Adrenal gland (tissue), 12 donors: ENCODE measurements around the gene RPS6KL1. TPM values are rescaled to one million over a fixed set of nuclear protein-coding genes. Genes with fewer than 3 reads are reported as not detected.
A peak's percentile ranks its signal among the peaks of the same experiment; 100 is the strongest.

Source experiments
- DNase-seq, 7 donors: peaks; one replicate each; pipeline ENCODE4 v3.0.0-alpha.2; 2019 to 2020
- H3K27ac ChIP-seq, 5 donors: fragments of 200-600 bp; sonication (generic) in 4 of 5; 1 replicate in 3 of 5; 2 replicates in 2 of 5; pipeline versions ENCODE4 v1.5.1 to v1.8.0; 2016 to 2020; ENCODE audit warnings: mild to moderate bottlenecking in 1 of 5
- H3K27me3 ChIP-seq: fragments of 200-600 bp; 2 replicates; pipeline ENCODE4 v1.8.0; 2021
- H3K36me3 ChIP-seq, 2 donors: fragments of 200-600 bp; replicated peaks in 1 of 2; 1 replicate in 1 of 2; 2 replicates in 1 of 2; pipeline versions ENCODE4 v1.5.1 to v1.8.0; 2018 to 2022
- H3K4me1 ChIP-seq, 2 donors: fragments of 200-600 bp; replicated peaks in 1 of 2; 1 replicate in 1 of 2; 2 replicates in 1 of 2; pipeline versions ENCODE4 v1.5.1 to v1.8.0; 2018 to 2021
- H3K4me3 ChIP-seq, 4 donors: fragments of 200-600 bp; sonication (generic) in 3 of 4; one replicate each; pipeline ENCODE4 v1.5.1; 2016 to 2018
- H3K9me3 ChIP-seq, 3 donors: fragments of 200-600 bp; sonication (generic) in 1 of 3; replicated peaks in 1 of 3; 1 replicate in 2 of 3; 2 replicates in 1 of 3; pipeline versions ENCODE4 v1.5.1 to v1.8.0; 2016 to 2021
- POLR2A ChIP-seq, 2 donors: fragments of 450-650 bp; IDR thresholded peaks; one replicate each; pipeline ENCODE4 v1.6.1; 2017; ENCODE audit warnings: antibody characterized with exemption in 2 of 2, mild to moderate bottlenecking in 2 of 2, moderate library complexity in 1 of 2
- WGBS, 4 donors: extraction: QIAGEN DNeasy Blood & Tissue Kit in 2 of 4; methylation state at CpG; one replicate each; pipeline versions ENCODE4 v1.1.5 to v1.1.7; 2013 to 2017; 5-methylcytosine and 5-hydroxymethylcytosine counted together
- intact Hi-C, 2 donors: fragments of 100-400 bp; cut with DNase I; formaldehyde crosslinking; loops; one replicate each; pipeline versions ENCODE4 v1.14.1 to v1.15.0; 2022 to 2023
- polyA plus RNA-seq, 3 donors: library from polyadenylated mRNA; stranded (reverse); fragments of 200-250 nt in 2 of 3; fragments of 350-450 nt in 1 of 3; fragmentation: Illumina TruSeq in 1 of 3; extraction: RNeasy Lipid Tissue Mini Kit (QIAGEN cat#74804) in 1 of 3; gene quantifications; one replicate each; pipeline ENCODE4 v1.2.3, GENCODE V29; 2013 to 2014
- total RNA-seq, 9 donors: library from RNA; depleted of rRNA in 4 of 9; stranded (reverse); fragments of >200 nt in 4 of 9; fragments of 120-200 nt in 1 of 9; fragmentation: NEBNext Ultra II Directional in 1 of 9; extraction: Animal tissue kit (Norgen Biotek cat#: 25700) in 1 of 9; gene quantifications; one replicate each; pipeline versions ENCODE4 v1.1.0 to v1.2.4, GENCODE V29; 2013 to 2023
- TF ChIP-seq, protein P1 (sequence below), 6 experiments: fragments of 450-650 bp in 4 of 6; fragments of 200-600 bp in 2 of 6; sonication (generic) in 1 of 6; IDR thresholded peaks; 1 replicate in 5 of 6; 2 replicates in 1 of 6; pipeline versions ENCODE4 v1.5.1 to v1.8.0; 2016 to 2021; ENCODE audit warnings: antibody characterized with exemption in 6 of 6, mild to moderate bottlenecking in 2 of 6, moderate library complexity in 1 of 6
- donor health status: healthy with polysubstance abuse.
- donor health status: Bipolar disorder and iron deficiency.
- donor health status: DM: yes; HTN: yes; CAD: no.
- donor health status: DM: no; HTN: no; CAD: no.
- donor health status: DM: no; HTN: no; CAD: no.
- donor health status: DM: yes; HTN: yes; CAD: no.

The RPS6KL1 gene
- total and polyA plus RNA-seq, 12 donors = 2.0 to 28.2 (median 5.3) TPM

DNA sequence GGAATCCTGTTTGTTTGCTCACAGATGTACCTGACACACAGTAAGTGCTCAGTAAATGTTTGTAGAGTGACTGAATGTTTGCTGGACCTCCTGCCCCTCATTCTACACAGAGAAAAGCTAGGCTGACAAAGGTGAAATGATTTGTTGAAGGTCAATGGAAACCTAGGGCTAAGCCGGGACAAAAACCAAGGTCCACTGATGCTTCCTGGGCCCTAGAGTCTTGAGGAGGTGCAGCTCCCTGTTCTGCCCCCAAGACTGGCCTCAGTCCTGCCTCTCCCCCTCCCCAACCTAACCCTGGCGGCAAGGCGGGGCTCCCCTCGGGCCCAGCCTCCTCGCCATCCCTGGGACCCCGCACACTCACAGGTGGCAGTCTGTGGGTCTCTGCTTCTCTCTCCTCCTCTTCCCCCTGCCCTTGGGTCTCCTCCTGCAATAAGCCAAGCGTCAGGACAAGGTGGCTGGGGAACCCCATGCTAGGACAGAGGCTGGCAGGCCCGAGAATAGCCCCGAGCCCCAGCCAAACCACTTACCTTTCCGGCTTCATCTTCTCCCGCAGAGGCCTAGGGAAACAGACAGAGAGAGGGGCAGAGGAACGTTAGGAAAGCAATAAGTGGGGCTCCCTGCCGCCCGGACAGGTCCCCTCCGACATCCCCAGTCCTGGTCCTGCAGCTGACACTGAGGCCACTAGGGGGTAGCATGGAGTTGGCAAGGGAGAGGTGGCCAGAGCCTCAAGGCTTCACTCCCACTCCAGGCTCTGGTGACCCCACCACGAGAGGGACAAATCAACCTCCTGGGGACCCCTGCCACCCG lies 23.0 kb upstream of the RPS6KL1 start:
- no peaks in the 10 kb centered on the region for H3K36me3 ChIP-seq
- no peaks in the 10 kb centered on the region for H3K27me3 ChIP-seq
- intact Hi-C loops = loop anchor here (5.0 to 10.0 kb wide), 2 partner anchors 59 to 141 kb away; partner anchors contain the start of gene EIF2B2 (in 1 of the 2)
- TF ChIP-seq, protein P1, sequence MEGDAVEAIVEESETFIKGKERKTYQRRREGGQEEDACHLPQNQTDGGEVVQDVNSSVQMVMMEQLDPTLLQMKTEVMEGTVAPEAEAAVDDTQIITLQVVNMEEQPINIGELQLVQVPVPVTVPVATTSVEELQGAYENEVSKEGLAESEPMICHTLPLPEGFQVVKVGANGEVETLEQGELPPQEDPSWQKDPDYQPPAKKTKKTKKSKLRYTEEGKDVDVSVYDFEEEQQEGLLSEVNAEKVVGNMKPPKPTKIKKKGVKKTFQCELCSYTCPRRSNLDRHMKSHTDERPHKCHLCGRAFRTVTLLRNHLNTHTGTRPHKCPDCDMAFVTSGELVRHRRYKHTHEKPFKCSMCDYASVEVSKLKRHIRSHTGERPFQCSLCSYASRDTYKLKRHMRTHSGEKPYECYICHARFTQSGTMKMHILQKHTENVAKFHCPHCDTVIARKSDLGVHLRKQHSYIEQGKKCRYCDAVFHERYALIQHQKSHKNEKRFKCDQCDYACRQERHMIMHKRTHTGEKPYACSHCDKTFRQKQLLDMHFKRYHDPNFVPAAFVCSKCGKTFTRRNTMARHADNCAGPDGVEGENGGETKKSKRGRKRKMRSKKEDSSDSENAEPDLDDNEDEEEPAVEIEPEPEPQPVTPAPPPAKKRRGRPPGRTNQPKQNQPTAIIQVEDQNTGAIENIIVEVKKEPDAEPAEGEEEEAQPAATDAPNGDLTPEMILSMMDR (IDR thresholded peaks at IDR 0.05) = peak; percentile 72 to 94 (median 90)
- no peak for TF ChIP-seq POLR2A (IDR thresholded peaks at IDR 0.05)
- no peaks in the 10 kb centered on the region for H3K9me3 ChIP-seq
- DNase-seq = peak; percentile 72 to 88 (median 82)
- peaks cover 3 to 16% of the 10 kb centered on the region in 2 donors for H3K4me1 ChIP-seq
- H3K27ac ChIP-seq = no peak overlapping the region
- 33 to 40% (median 37%) methylated on average over 16 to 17 of the region's 17 CpGs for WGBS, 4 donors
- H3K4me3 ChIP-seq = no peak overlapping the region

- Histone ChIP-seq H3K4me3 (no peak overlapping the region), H3K27ac (no peak overlapping the region), H3K27me3 (no peaks in the 10 kb centered on the region), H3K9me3 (no peaks in the 10 kb centered on the region), H3K36me3 (no peaks in the 10 kb centered on the region), H3K4me1 (peaks cover 7 to 22% of the 10 kb centered on the region in 2 donors)
- DNase-seq = peak in 3 of 7 donors; percentile 52 to 73 (median 58)
- TF ChIP-seq, protein P1 (IDR thresholded peaks at IDR 0.05) = peak; percentile 13 to 43 (median 34)
- no peak for TF ChIP-seq POLR2A (IDR thresholded peaks at IDR 0.05)
- WGBS, 4 donors = 74 to 77% (median 74%) methylated on average over 16 to 17 of the region's 17 CpGs
- intact Hi-C loops = loop anchor here (5.0 to 10.0 kb wide), 2 partner anchors 59 to 142 kb away; partner anchors contain the start of gene EIF2B2 (in 1 of the 2)
Observed at GRCh38 chr14:74945261-74945851, 22.3 kb upstream of the RPS6KL1 start.

DNA sequence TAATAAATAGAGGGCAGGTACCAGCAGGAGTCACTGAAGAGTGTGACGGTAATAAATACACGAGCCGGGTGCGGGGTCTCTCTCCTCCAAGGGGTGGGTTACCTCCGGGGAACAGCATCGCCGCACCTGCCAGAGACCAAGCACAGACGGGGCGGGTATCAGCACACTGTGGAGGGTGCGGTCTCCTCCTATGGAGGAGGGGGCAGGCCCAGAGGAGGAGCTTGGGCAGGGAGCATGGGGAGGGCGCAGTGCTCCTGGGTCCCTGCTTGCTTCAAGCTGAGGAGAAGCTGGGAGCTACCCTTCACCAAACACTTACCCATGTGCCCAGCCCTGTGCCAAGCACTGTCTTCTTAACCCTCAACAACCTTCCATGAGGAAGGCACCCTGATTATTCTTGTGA lies 19.5 kb upstream of the RPS6KL1 start:
- Histone ChIP-seq H3K4me3 (no peak overlapping the region), H3K36me3 (no peaks in the 10 kb centered on the region), H3K27ac (peak overlapping the region in 4 of 5 donors; percentile 56 to 87 (median 76)), H3K9me3 (no peaks in the 10 kb centered on the region), H3K4me1 (peaks cover 20 to 39% of the 10 kb centered on the region in 2 donors), H3K27me3 (no peaks in the 10 kb centered on the region)
- TF ChIP-seq, protein P1 (IDR thresholded peaks at IDR 0.05) = no peak
- no peak for TF ChIP-seq POLR2A (IDR thresholded peaks at IDR 0.05)
- 83 to 91% (median 87%) methylated on average over 9 to 11 of the region's 11 CpGs for WGBS, 4 donors
- intact Hi-C loops = loop anchor here in 1 of 2 donors (10.0 kb wide), 1 partner anchor 62 kb away; the partner anchor contains the start of gene EIF2B2
- no peak for DNase-seq

GRCh38 chr14:74942181-74942580 lies 19.1 kb upstream of the RPS6KL1 start:
- no peak overlapping the region for H3K4me3 ChIP-seq
- whole genome bisulfite sequencing, 4 donors = 73 to 81% (median 80%) methylated on average over 6 to 12 of the region's 12 CpGs
- TF ChIP-seq POLR2A (IDR thresholded peaks at IDR 0.05) = no peak
- TF ChIP-seq, protein P1 (IDR thresholded peaks at IDR 0.05) = no peak
- no peaks in the 10 kb centered on the region for H3K27me3 ChIP-seq
- H3K27ac ChIP-seq = peak overlapping the region in 4 of 5 donors; percentile 56 to 87 (median 76)
- no peaks in the 10 kb centered on the region for H3K9me3 ChIP-seq
- H3K36me3 ChIP-seq = no peaks in the 10 kb centered on the region
- intact Hi-C loops = loop anchor here in 1 of 2 donors (10.0 kb wide), 1 partner anchor 63 kb away; the partner anchor contains the start of gene EIF2B2
- peaks cover 20 to 39% of the 10 kb centered on the region in 2 donors for H3K4me1 ChIP-seq
- DNase-seq = no peak
